Lower lobe of right lung (tissue), 2 donors: ENCODE results near the gene KCTD15. TPM values are rescaled to one million over a fixed set of nuclear protein-coding genes. Genes with fewer than 3 reads are reported as not detected.

Source experiments
- ATAC-seq, 2 donors: fragments of 200-7000 bp; cut with Tn5 transposase; one replicate each; pipeline ENCODE4 v1.9.1; 2020 to 2022; ENCODE audit warnings: mild to moderate bottlenecking in 2 of 2, moderate library complexity in 2 of 2
- DNase-seq: peaks from one replicate; pipeline ENCODE4 v3.0.0-alpha.2; 2020
- H3K27ac ChIP-seq: fragments of 200-600 bp; one replicate; pipeline ENCODE4 v1.8.0; 2022
- H3K27me3 ChIP-seq: fragments of 200-600 bp; one replicate; pipeline ENCODE4 v1.8.0; 2022; ENCODE audit warnings: low read depth
- H3K36me3 ChIP-seq: fragments of 200-600 bp; one replicate; pipeline ENCODE4 v1.8.0; 2022; ENCODE audit warnings: mild to moderate bottlenecking
- H3K4me1 ChIP-seq: fragments of 200-600 bp; one replicate; pipeline ENCODE4 v1.8.0; 2022
- H3K4me3 ChIP-seq: fragments of 200-600 bp; one replicate; pipeline ENCODE4 v1.8.0; 2022; ENCODE audit warnings: mild to moderate bottlenecking
- H3K9me3 ChIP-seq: fragments of 200-600 bp; one replicate; pipeline ENCODE4 v1.8.0; 2022
- CTCF ChIP-seq: fragments of 200-600 bp; IDR thresholded peaks from one replicate; pipeline ENCODE4 v1.8.0; 2022; ENCODE audit warnings: antibody characterized with exemption, mild to moderate bottlenecking
- intact Hi-C: fragments of 100-400 bp; cut with DNase I; formaldehyde crosslinking; loops from one replicate; pipeline ENCODE4 v1.11.0; 2022
- total RNA-seq: library from RNA; stranded (reverse); fragmentation: NEBNext Ultra II Directional; extraction: Animal tissue kit (Norgen Biotek cat#: 25700); gene quantifications from one replicate; pipeline ENCODE4 v1.2.1, GENCODE V29; 2021
- donor health status: DM: no; HTN: yes; CAD: no; lungs with severe emphysema.

Gene KCTD15
- total RNA-seq, 1 donor from 2014 or later = 27.0 TPM

GRCh38 chr19:33772102-33772857, 24.4 kb upstream of the KCTD15 start:
- no peak for ATAC-seq
- peaks cover 9% of the 10 kb centered on the region for H3K27me3 ChIP-seq
- intact Hi-C loops = loop anchor here (10.0 kb wide), 1 partner anchor 337 kb away; no protein-coding TSS in a partner anchor
- TF ChIP-seq CTCF = no peak
- DNase-seq = no peak
- H3K4me3 ChIP-seq = no peak overlapping the region
- no peaks in the 10 kb centered on the region for H3K4me1 ChIP-seq
- no peak overlapping the region for H3K27ac ChIP-seq
- no peaks in the 10 kb centered on the region for H3K36me3 ChIP-seq
- no peaks in the 10 kb centered on the region for H3K9me3 ChIP-seq

- no peak for DNase-seq
- intact Hi-C loops = loop anchor here (10.0 kb wide), 1 partner anchor 338 kb away; no protein-coding TSS in a partner anchor
- no peaks in the 10 kb centered on the region for H3K36me3 ChIP-seq
- H3K27me3 ChIP-seq = peaks cover 11% of the 10 kb centered on the region
- H3K4me1 ChIP-seq = no peaks in the 10 kb centered on the region
- ATAC-seq = no peak
- no peak for TF ChIP-seq CTCF
- no peaks in the 10 kb centered on the region for H3K9me3 ChIP-seq
- H3K4me3 ChIP-seq = no peak overlapping the region
- no peak overlapping the region for H3K27ac ChIP-seq
Measured at GRCh38 chr19:33772858-33773180, 23.9 kb upstream of the KCTD15 start.

- DNase-seq (no peak), ATAC-seq (no peak)
- H3K27me3 ChIP-seq = peaks cover 13% of the 10 kb centered on the region
- no peak overlapping the region for H3K27ac ChIP-seq
- H3K4me1 ChIP-seq = peaks cover 4% of the 10 kb centered on the region
- H3K36me3 ChIP-seq = no peaks in the 10 kb centered on the region
- intact Hi-C loops = loop anchor here (10.0 kb wide), 1 partner anchor 339 kb away; no protein-coding TSS in a partner anchor
- H3K4me3 ChIP-seq = no peak overlapping the region
- no peak for TF ChIP-seq CTCF
- H3K9me3 ChIP-seq = no peaks in the 10 kb centered on the region
Measured at GRCh38 chr19:33773704-33774624, 22.7 kb upstream of the KCTD15 start.

GRCh38 chr19:33774751-33775150, 21.9 kb upstream of the KCTD15 start:
- Histone ChIP-seq H3K9me3 (no peaks in the 10 kb centered on the region), H3K36me3 (no peaks in the 10 kb centered on the region), H3K4me3 (no peak overlapping the region), H3K4me1 (peaks cover 4% of the 10 kb centered on the region), H3K27ac (no peak overlapping the region), H3K27me3 (peaks cover 21% of the 10 kb centered on the region)
- intact Hi-C loops = loop anchor here (5.0 to 10.0 kb wide), 2 partner anchors 323 to 340 kb away; no protein-coding TSS in a partner anchor
- ATAC-seq (no peak), DNase-seq (no peak)
- TF ChIP-seq CTCF = no peak

GRCh38 chr19:33775731-33776487, 20.8 kb upstream of the KCTD15 start:
- Histone ChIP-seq H3K4me3 (no peak overlapping the region), H3K9me3 (no peaks in the 10 kb centered on the region), H3K4me1 (peaks cover 4% of the 10 kb centered on the region), H3K27ac (no peak overlapping the region), H3K36me3 (no peaks in the 10 kb centered on the region), H3K27me3 (peaks cover 22% of the 10 kb centered on the region)
- DNase-seq = no peak
- ATAC-seq = no peak
- TF ChIP-seq CTCF = no peak
- intact Hi-C loops = loop anchor here (5.0 to 10.0 kb wide), 2 partner anchors 321 to 341 kb away; no protein-coding TSS in a partner anchor
